Bronchial epithelial cell (primary cell): ENCODE results near the gene ANKRD23. TPM values are rescaled to one million over a fixed set of nuclear protein-coding genes. Genes with fewer than 3 reads are reported as not detected.
A peak's percentile ranks its signal among the peaks of the same experiment; 100 is the strongest.

Source experiments
- DNase-seq: peaks from one replicate; pipeline ENCODE4 v3.0.0-alpha.2; 2010; ENCODE audit warnings: low read depth
- FAIRE-seq: peaks from 2 replicates; lab custom pipeline; 2011; peaks lifted over from hg19 to GRCh38; lab: Jason Lieb, UNC
- H3K27me3 ChIP-seq: 2 replicates; pipeline ENCODE4 v1.5.1; 2011; ENCODE audit warnings: low read length; ENCODE audit not compliant: control insufficient read depth, insufficient read depth
- H3K36me3 ChIP-seq: 2 replicates; pipeline ENCODE4 v1.5.1; 2011; ENCODE audit warnings: low read length; ENCODE audit not compliant: control insufficient read depth, insufficient read depth
- H3K4me3 ChIP-seq: 2 replicates; pipeline ENCODE4 v1.5.1; 2011; ENCODE audit warnings: mild to moderate bottlenecking, low read depth, low read length, control low read depth
- CTCF ChIP-seq: IDR thresholded peaks from 2 replicates; pipeline ENCODE4 v1.5.1; 2011; ENCODE audit warnings: mild to moderate bottlenecking, moderate library complexity, low read length, control low read depth, inconsistent platforms; ENCODE audit not compliant: insufficient read depth, severe bottlenecking
- total RNA-seq: library from RNA; depleted of rRNA; stranded (reverse); fragments of >200 nt; gene quantifications from 2 replicates; pipeline ENCODE4 v1.2.1, GENCODE V29; 2014

The ANKRD23 gene
- total RNA-seq, 1 donor from 2014 or later: 0.79 TPM

GRCh38 chr2:96888072-96889011 is 44.5 kb upstream of the ANKRD23 start:
- Histone ChIP-seq H3K4me3 (no peak overlapping the region), H3K36me3 (no peaks in the 10 kb centered on the region), H3K27me3 (no peaks in the 10 kb centered on the region)
- TF ChIP-seq CTCF: no peak
- DNase-seq: peak; percentile 82
- FAIRE-seq: peak; percentile 99

GRCh38 chr2:96887493-96888012 is 43.7 kb upstream of the ANKRD23 start:
- no peak for TF ChIP-seq CTCF
- DNase-seq (peak; percentile 27), FAIRE-seq (peak; percentile 50)
- Histone ChIP-seq H3K36me3 (no peaks in the 10 kb centered on the region), H3K4me3 (no peak overlapping the region), H3K27me3 (no peaks in the 10 kb centered on the region)

GRCh38 chr2:96885432-96886347 is 41.9 kb upstream of the ANKRD23 start:
- FAIRE-seq (peak; percentile 83), DNase-seq (no peak)
- no peak for TF ChIP-seq CTCF
- Histone ChIP-seq H3K27me3 (no peaks in the 10 kb centered on the region), H3K36me3 (no peaks in the 10 kb centered on the region), H3K4me3 (no peak overlapping the region)

GRCh38 chr2:96884299-96885094 is 40.7 kb upstream of the ANKRD23 start:
- no peaks in the 10 kb centered on the region for H3K27me3 ChIP-seq
- FAIRE-seq: peak; percentile 43
- DNase-seq: peak; percentile 75
- no peaks in the 10 kb centered on the region for H3K36me3 ChIP-seq
- H3K4me3 ChIP-seq: no peak overlapping the region
- no peak for TF ChIP-seq CTCF

- FAIRE-seq (no peak), DNase-seq (no peak)
- TF ChIP-seq CTCF: no peak
- Histone ChIP-seq H3K36me3 (no peaks in the 10 kb centered on the region), H3K4me3 (no peak overlapping the region), H3K27me3 (no peaks in the 10 kb centered on the region)
Observed at GRCh38 chr2:96883306-96883705, 39.5 kb upstream of the ANKRD23 start.
